Testis (tissue), 3 donors: Measurements from ENCODE around the gene MCC. TPM values are rescaled to one million over a fixed set of nuclear protein-coding genes. Genes with fewer than 3 reads are reported as not detected.

ENCODE experiments used
- DNase-seq: peaks from one replicate; pipeline ENCODE4 v3.0.0-alpha.2; 2019
- H3K27ac ChIP-seq, 2 donors: fragments of 200-600 bp; sonication (generic); one replicate each; pipeline ENCODE4 v1.5.1; 2019
- H3K27me3 ChIP-seq: fragments of 200-600 bp; sonication (generic); one replicate; pipeline ENCODE4 v1.5.1; 2019
- H3K36me3 ChIP-seq: fragments of 200-600 bp; sonication (generic); one replicate; pipeline ENCODE4 v1.5.1; 2017; ENCODE audit warnings: low read depth; ENCODE audit errors: missing control alignments
- H3K4me1 ChIP-seq: fragments of 200-600 bp; sonication (generic); one replicate; pipeline ENCODE4 v1.5.1; 2019
- H3K4me3 ChIP-seq, 2 donors: fragments of 200-600 bp; sonication (generic); one replicate each; pipeline ENCODE4 v1.5.1; 2017 to 2019
- H3K9me3 ChIP-seq: fragments of 200-600 bp; sonication (generic); one replicate; pipeline ENCODE4 v1.5.1; 2017
- CTCF ChIP-seq, 3 experiments: fragments of 450-650 bp in 2 of 3; fragments of 200-600 bp in 1 of 3; sonication (generic) in 1 of 3; IDR thresholded peaks; one replicate each; pipeline ENCODE4 v1.5.1; 2016 to 2019; ENCODE audit warnings: antibody characterized with exemption in 3 of 3, mild to moderate bottlenecking in 2 of 3, moderate library complexity in 1 of 3
- POLR2A ChIP-seq: fragments of 450-650 bp; IDR thresholded peaks from one replicate; pipeline ENCODE4 v1.6.1; 2017; ENCODE audit warnings: antibody characterized with exemption, mild to moderate bottlenecking, moderate library complexity
- WGBS, 2 donors: methylation state at CpG; one replicate each; pipeline ENCODE4 v1.1.5; 2018; 5-methylcytosine and 5-hydroxymethylcytosine counted together
- intact Hi-C: fragments of 100-400 bp; cut with DNase I; formaldehyde crosslinking; loops from one replicate; pipeline ENCODE4 v1.15.1; 2023; ENCODE audit warnings: low total_unique reads
- polyA plus RNA-seq: library from polyadenylated mRNA; stranded (reverse); fragments of 350-450 nt; fragmentation: Illumina TruSeq; extraction: RNeasy Lipid Tissue Mini Kit (QIAGEN cat#74804); gene quantifications from one replicate; pipeline ENCODE4 v1.2.3, GENCODE V29; 2014; ENCODE audit warnings: low read depth, low replicate concordance; ENCODE audit not compliant: insufficient read depth
- total RNA-seq, 2 donors: library from RNA; depleted of rRNA; stranded (reverse); fragments of >200 nt; gene quantifications; one replicate each; pipeline ENCODE4 v1.2.3, GENCODE V29; 2016

Gene MCC
- total and polyA plus RNA-seq, 3 donors from 2014 or later, result 7.1 to 23.7 (median 21.4) TPM

- DNase-seq, result no peak
- TF ChIP-seq CTCF (IDR thresholded peaks at IDR 0.05) (no peak), POLR2A (no peak)
- Histone ChIP-seq H3K27ac (no peak overlapping the region), H3K4me1 (no peaks in the 10 kb centered on the region), H3K4me3 (no peak overlapping the region), H3K27me3 (no peaks in the 10 kb centered on the region), H3K9me3 (no peaks in the 10 kb centered on the region), H3K36me3 (no peaks in the 10 kb centered on the region)
- 87 to 96% methylated on average over 4 of the region's 4 CpGs for WGBS, 2 donors
- intact Hi-C loops, result no loop called here
Measured at GRCh38 chr5:113060408-113061025, 427.7 kb downstream of the MCC start.

- H3K27me3 ChIP-seq, result no peaks in the 10 kb centered on the region
- intact Hi-C loops, result no loop called here
- TF ChIP-seq POLR2A, result no peak
- TF ChIP-seq CTCF (IDR thresholded peaks at IDR 0.05), result no peak
- no peak overlapping the region for H3K27ac ChIP-seq
- no peak overlapping the region for H3K4me3 ChIP-seq
- H3K4me1 ChIP-seq, result no peaks in the 10 kb centered on the region
- no peak for DNase-seq
- no peaks in the 10 kb centered on the region for H3K36me3 ChIP-seq
- WGBS, 2 donors, result 83 to 84% methylated on average over 19 of the region's 19 CpGs
- H3K9me3 ChIP-seq, result no peaks in the 10 kb centered on the region
Measured at GRCh38 chr5:113059232-113060040, 428.8 kb downstream of the MCC start.

- 77 to 98% methylated on average over 5 to 6 of the region's 6 CpGs for WGBS, 2 donors
- H3K4me3 ChIP-seq, result no peak overlapping the region
- TF ChIP-seq POLR2A (no peak), CTCF (IDR thresholded peaks at IDR 0.05) (no peak)
- no peak for DNase-seq
- no peaks in the 10 kb centered on the region for H3K4me1 ChIP-seq
- no peaks in the 10 kb centered on the region for H3K9me3 ChIP-seq
- intact Hi-C loops, result no loop called here
- no peak overlapping the region for H3K27ac ChIP-seq
- H3K36me3 ChIP-seq, result no peaks in the 10 kb centered on the region
- H3K27me3 ChIP-seq, result no peaks in the 10 kb centered on the region
Measured at GRCh38 chr5:113058706-113059226, 429.5 kb downstream of the MCC start.

- Histone ChIP-seq H3K27me3 (no peaks in the 10 kb centered on the region), H3K4me1 (no peaks in the 10 kb centered on the region), H3K36me3 (no peaks in the 10 kb centered on the region), H3K27ac (no peak overlapping the region), H3K4me3 (no peak overlapping the region), H3K9me3 (no peaks in the 10 kb centered on the region)
- intact Hi-C loops, result no loop called here
- 96 to 97% methylated on average over 3 to 5 of the region's 5 CpGs for WGBS, 2 donors
- no peak for DNase-seq
- no peak for TF ChIP-seq POLR2A
- no peak for TF ChIP-seq CTCF (IDR thresholded peaks at IDR 0.05)
Measured at GRCh38 chr5:113058269-113058668, 430.0 kb downstream of the MCC start.
